Measurements from ENCODE around the gene FRA10AC1.

FRA10AC1 gene

DNA sequence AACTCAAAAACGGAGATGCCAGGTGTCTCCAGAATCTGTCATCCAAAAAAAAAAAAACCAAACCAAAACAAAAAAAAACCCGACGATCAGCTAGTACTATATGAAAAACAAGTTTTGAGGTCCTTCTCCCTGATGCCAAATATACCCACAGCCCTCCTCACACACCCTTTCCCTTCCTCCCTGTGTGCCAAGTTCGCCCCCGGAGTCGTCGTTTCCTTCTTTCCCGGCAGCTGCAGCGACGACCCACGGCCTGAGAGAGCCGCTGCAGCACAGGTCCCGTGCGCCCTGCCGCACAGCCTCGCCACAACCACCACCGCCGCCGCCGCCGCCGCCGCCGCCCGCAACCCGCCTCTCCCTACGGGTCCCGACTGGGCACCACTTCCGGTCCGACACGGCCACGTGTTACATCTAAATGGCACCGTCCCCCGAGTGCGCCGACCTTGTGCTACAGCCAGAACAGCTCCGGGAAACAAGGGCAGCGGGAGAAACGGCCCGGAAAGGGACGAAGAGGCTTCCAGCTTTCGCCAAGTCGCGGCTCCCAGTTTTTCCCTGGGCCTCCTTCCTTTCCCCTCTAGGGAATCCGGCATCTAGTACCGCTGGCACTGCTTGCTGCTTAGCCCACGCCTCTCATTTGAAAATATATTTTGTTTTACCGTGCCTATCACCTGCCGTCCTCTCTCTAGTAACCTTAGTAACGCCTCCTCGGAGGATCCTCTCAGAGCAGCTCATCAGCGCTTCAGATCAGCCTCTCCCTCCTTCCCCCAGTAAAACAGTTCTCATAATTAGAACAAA lies at the start of gene FRA10AC1:
Gene FRA10AC1, minus strand, starts transcription at position 383 of the 792 bp plus-strand sequence. CDS start 2,486 bp downstream, outside the sequence.
- peak in 1 of 2 experiments; percentile 65 for DNase-seq

DNA sequence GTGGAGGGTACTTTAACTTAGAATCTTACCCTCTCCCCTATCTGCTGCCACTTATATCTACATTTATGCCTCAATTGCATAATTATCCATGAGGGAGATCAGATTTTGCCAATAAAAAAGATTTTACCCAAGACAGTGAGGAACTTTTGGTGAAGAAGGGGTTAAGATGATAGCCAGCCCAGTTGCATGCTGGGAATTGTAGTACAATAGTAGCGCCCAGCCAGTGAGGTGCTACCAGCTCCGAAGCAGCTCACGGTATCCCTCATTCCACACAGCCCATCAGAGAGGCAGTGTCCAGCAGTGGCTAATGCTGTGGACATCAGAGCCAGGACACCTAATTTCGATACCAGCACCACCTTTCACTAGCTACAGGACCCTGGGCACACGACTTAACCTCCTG lies 49.4 kb upstream of the FRA10AC1 start:
- DNase-seq = no peak

DNA sequence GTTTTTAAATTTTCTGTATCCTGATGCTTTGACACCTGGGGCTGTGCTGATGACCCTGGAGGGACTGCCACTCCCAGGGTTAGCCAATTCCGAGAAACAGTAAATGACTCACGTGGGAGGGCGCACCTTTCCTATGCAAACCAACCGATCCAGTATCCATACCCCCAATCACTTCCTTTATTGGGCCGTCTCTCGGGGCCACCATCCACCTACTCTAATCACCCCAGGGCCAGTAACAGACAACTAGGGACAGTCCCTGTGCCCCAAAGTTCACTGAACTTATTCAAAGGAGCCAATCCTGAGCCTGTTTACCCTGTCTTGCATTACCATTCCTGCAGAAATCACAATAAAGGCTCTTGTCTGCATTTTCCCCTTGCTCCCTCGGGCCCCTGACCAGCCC lies 48.7 kb upstream of the FRA10AC1 start:
- DNase-seq = no peak

DNA sequence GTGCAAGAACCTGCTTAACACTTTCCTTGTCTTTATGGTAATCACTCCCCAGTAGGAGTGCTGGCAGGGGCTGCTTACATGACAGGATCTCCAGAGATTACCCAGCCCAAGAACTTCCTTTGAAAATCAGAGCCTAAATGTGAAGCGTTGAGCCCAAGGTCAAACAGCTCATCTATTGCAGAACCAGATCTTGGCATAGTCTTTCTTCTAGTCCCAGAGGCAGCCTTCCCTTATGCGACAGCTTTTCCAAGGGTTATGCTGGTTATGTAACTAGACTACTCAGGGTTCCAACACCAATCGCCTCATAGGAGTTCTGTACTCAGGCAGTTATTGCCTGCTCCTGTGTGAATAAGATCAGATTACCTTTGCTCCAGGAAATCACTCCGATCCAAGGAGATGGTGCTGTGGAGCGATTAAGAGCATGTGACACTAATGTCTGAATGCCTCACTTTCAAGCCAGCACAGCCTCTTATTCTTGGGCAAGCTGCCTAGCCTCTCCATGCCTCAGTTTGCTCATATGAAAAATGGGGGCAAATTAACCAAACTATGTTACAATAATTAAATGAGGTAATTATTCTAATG lies 46.9 kb upstream of the FRA10AC1 start:
- no peak for DNase-seq

DNA sequence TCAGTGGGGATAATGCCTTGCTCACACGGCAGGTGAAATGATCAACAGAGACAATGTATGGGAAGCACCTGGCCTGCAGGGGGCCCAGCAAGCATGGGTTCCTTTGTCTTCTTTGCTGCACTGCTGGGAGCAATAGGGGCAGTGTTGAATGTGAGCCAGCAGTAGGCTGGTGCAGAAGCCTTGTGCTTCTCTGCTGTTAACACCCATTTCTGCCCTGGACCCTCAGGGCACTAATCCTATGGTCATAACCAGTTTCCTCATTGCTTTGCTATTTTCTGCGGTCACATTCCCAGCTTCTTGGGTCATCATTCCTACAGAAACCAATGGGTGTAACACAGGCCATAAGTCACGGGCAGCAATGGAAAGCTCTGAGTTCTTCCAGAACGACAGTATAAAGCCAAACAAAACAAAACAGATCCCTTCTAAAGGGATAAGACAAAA lies 44.5 kb upstream of the FRA10AC1 start:
- DNase-seq = no peak

DNA sequence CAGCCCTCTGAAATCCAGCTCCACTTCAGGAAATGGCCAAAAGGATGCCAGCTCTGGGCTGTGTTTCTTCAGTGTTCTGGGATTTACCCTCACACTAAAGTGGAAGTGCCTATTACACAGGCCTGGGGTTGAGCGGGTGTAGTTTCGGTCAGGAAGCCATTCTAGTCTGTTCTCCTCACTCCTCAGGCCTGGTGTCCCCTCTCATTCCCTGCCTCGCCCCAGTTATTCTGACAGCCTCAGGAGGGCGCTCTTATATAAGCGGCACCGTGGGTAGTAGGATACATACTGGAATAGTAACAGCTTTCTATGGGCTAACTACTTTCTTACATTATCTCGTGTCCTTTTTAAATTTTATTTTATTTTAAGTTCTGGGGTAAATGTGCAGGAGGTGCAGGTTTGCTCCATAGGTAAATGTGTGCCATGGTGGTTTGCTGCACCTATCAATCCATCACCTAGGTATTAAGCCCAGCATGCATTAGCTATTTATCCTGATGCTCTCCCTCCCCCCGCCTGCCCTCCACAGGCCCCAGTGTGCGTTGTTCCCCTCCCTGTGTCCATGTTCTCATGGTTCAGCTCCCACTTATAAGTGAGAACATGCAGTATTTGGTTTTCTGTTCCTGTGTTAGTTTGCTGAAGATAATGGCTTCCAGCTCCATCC lies 43.1 kb upstream of the FRA10AC1 start:
- DNase-seq = no peak

- DNase-seq = no peak
Observed at GRCh38 chr10:93742633-93743349, 40.4 kb upstream of the FRA10AC1 start.

- DNase-seq = no peak
Observed at GRCh38 chr10:93741367-93741766, 39.0 kb upstream of the FRA10AC1 start.

- DNase-seq = no peak
Observed at GRCh38 chr10:93726024-93726423, 23.6 kb upstream of the FRA10AC1 start.

GRCh38 chr10:93723153-93723552 lies 20.8 kb upstream of the FRA10AC1 start:
- DNase-seq = no peak

DNA sequence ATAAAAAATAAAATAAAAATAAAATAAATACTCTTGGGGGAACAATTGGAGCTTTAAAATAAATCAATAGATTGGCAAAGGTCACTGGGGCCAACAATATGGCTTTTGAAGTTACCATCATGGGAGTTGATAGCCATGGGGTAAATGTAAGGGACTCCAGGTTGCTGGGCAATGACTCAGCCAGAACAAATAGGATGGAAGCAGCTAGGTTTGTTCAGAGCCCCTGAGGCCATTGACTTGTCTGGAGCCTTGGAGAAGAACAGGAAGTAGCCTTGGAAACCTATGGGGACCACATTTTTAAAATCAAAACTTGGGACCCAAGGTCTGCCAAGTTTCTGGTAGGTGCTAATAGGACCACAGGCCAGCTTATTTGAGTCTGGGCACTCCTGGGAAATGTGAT lies 20.2 kb upstream of the FRA10AC1 start:
- DNase-seq = no peak

DNA sequence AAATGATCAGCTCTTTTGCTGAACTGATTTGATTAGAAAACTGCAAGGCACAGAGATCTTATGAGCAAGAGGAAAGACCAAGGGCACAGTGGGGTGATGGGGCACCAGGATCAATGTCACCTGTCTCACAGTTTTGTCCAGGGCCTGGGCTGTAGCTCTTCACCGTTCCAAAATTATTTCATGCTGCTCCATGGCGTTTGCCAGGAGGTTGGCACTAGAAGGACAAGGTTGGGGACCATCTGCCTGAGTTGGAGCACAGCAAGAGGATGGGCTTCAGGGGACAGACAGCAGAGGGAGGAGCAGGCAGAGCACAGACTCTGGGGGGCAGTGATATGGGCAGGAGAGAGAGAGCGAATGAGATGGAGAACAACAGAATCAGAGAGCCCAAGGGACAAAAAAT lies 17.5 kb upstream of the FRA10AC1 start:
- peak in 1 of 2 experiments; percentile 48 for DNase-seq

DNA sequence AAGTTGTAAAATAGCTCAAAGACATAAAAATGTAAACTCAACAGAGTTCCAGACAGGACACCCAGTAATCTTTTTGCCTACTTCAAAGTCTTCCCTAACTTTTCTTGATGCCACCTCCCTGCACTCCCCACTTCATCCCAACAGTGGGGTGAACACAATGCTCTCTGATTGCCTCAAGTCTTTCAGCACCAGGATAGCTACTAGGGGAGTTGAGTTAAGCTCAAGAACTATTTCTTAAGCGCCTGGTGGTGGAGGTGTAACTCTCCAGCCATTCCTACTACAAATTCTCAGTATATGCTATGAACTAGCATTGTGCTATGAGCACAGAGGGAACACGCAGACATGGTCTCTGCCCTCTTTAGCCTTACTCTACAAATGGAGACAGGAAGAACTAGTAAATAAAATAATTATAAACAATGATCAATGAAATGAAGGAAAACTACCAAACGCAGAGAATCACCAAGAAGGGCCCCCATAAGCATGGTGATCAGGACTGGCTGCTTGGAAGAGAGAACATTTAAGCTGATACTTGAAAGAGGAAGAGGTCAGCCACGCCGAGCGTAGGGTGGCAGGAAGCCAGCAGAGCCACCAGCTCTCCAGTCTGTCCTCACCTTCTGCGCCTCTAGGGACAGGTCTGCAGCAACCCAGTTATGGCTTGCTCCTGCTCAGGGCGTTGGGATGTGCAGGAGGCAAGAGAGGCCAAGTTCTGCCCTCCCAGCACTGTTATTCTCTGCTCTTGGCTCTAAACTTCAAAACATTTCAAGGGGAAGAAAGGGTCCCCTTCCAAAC lies 16.7 kb upstream of the FRA10AC1 start:
- no peak for DNase-seq

DNA sequence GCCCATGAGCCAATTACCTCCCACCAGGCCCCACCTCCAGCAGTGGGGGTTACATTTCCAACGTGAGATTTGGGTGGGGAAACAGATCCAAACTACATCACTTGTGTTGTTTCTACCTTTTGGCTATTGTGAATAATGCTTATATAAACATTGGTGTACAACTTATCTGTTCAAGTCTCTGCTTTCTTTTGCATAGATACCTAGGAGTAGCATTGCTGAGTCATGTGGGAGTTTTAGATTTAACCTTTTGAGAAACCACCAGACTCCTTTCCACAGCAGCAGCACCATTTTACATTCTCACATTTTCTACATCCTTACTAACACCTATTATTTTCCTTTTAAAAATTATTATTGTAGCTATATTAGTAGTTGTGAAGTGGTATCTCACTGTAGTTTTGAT lies 14.4 kb upstream of the FRA10AC1 start:
- DNase-seq = no peak

GRCh38 chr10:93715345-93715744 lies 13.0 kb upstream of the FRA10AC1 start:
- DNase-seq = no peak

DNA sequence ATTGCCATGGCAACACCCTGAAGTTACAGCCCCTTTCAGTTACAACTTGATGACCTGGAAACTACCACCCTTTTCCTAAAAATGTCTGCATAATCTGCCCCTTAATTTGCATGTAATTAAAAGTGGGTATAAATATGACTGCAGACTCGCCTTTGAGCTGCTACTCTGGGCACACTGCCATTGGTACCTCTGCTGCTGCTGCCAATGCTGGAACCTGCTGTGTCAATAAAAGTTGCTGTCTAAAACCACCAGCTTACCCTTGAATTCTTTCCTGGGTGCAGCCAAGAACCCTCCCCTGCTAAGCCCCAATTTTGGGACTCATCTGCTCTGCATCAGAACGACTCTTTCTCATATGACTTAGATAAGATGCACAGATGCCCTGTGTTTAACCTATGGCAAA lies 10.2 kb upstream of the FRA10AC1 start:
- no peak for DNase-seq

DNA sequence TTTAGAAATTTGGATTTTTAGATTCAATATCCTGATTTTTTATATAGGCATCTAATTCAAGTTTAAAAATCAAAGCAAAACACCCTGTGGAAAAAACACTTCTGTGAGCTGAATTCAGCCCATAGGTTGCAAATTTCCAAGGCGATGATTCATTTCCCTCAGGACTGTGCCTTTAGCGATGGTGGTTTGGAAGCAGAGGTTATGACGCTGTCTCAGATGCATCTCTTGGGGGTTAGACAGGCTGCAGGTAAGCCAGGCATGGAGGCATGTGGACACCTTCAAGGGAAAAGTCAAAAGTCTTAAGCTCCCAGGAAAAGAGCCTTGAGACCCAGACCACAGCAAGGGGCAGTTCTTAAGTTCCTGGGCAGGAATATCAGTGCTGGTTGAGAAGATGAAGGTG lies 9.5 kb upstream of the FRA10AC1 start:
- no peak for DNase-seq

DNA sequence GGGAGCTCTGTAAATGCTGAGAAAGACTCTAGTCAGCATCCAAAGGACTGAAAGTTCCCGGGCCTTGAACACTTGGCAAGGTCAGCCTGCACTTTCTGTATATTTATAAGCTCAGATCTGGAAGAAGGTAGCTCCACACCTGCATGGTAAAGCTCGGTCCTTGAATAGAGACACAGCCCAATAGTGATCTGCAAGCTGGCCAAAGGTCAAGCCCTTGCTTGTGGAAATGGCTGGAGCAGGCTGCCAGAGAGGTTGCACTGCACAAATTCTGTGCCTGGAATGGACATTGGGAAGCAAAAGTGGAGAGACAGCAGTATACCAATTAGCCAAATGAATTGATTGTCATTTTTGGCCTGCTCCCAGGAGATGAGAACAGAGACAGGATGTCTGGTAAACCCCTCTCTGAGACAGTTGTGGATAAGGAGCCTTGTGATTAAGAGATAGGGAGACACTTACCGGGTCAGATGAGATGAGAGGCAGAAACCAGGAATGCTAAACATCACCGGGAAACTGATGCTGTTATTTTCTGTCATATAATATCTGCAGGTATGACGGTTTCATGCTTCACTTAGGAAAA lies 8.0 kb upstream of the FRA10AC1 start:
- DNase-seq = no peak

- no peak for DNase-seq
Observed at GRCh38 chr10:93707623-93708022, 5.2 kb upstream of the FRA10AC1 start.

- DNase-seq = no peak
Observed at GRCh38 chr10:93704451-93704850, 2.1 kb upstream of the FRA10AC1 start.

GRCh38 chr10:93703841-93704240 lies 1.4 kb upstream of the FRA10AC1 start:
- DNase-seq = no peak

- DNase-seq = peak in 1 of 2 experiments; percentile 29
Observed at GRCh38 chr10:93703066-93703465, 674 bp upstream of the FRA10AC1 start.
